ENCODE data around the gene CHRM5. TPM values are rescaled to one million over a fixed set of nuclear protein-coding genes. Genes with fewer than 3 reads are reported as not detected.
A peak's percentile ranks its signal among the peaks of the same experiment; 100 is the strongest.

The CHRM5 gene
- total RNA-seq, 1 donor from 2014 or later = 0.07 TPM

DNA sequence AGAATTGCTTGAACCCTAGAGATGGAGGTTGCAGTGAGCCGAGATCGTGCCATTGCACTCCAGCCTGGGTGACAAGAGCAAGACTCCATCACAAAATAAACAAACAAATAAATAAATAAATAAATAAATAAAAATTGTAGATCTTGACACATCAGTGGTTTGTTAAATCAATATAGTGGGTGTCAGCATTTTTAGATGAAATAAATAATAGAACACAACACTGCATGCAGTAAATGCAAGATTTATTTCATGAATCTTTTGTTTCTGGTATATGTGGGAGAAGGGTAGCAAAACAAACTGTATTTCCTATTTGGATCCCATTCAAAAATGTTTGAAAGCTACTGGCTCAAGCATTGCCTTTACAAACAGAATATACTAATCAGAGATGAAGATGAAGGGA, 35.6 kb upstream of the CHRM5 start:
- FAIRE-seq = no peak
- peaks cover 1% of the 10 kb centered on the region for H3K4me1 Mint-ChIP-seq (ENCODE audit: low read depth, unreplicated experiment)

DNA sequence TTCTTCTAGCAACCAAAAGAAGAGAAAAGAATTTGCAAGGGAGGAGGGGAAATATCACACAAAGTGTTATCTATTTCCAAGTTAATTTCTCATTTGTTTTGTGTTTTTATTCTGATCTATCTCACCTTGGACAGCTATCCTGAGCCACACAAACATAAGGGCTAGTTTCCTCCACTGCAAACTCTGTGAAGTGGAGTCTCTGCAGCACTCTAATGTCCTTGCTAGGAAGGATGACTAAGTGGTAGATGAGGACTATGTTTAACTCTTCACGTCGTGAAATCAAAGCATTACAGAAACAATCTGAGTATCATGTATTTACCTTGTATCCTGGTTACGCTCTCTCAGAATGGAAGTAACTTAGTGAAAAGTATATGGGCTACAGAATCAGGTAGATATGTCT, 33.9 kb upstream of the CHRM5 start:
- H3K9ac ChIP-seq (ENCODE audit: low read length) = no peak overlapping the region
- no peak overlapping the region for H3K27ac ChIP-seq (ENCODE audit: low read depth, low read length)
- H3K36me3 Mint-ChIP-seq (ENCODE audit: low read depth, unreplicated experiment) = no peaks in the 10 kb centered on the region
- no peaks in the 10 kb centered on the region for H3K4me1 ChIP-seq (ENCODE audit: insufficient read depth, low read length)
- no peak overlapping the region for H3K4me3 Mint-ChIP-seq (ENCODE audit: unreplicated experiment)
- peaks cover 1% of the 10 kb centered on the region for H3K4me1 Mint-ChIP-seq (ENCODE audit: low read depth, unreplicated experiment)
- FAIRE-seq (no peak), DNase-seq (ENCODE audit: low read depth) (no peak)
- H3K9me3 ChIP-seq (ENCODE audit: insufficient read depth, low read depth, low read length) = no peaks in the 10 kb centered on the region
- no peak overlapping the region for H3K4me2 ChIP-seq (ENCODE audit: low read length)
- no peak overlapping the region for H2AFZ ChIP-seq (ENCODE audit: low read depth, low read length)
- TF ChIP-seq EZH2 (IDR thresholded peaks at IDR 0.05; ENCODE audit: insufficient read depth, low read length) = no peak
- TF ChIP-seq, protein P1, sequence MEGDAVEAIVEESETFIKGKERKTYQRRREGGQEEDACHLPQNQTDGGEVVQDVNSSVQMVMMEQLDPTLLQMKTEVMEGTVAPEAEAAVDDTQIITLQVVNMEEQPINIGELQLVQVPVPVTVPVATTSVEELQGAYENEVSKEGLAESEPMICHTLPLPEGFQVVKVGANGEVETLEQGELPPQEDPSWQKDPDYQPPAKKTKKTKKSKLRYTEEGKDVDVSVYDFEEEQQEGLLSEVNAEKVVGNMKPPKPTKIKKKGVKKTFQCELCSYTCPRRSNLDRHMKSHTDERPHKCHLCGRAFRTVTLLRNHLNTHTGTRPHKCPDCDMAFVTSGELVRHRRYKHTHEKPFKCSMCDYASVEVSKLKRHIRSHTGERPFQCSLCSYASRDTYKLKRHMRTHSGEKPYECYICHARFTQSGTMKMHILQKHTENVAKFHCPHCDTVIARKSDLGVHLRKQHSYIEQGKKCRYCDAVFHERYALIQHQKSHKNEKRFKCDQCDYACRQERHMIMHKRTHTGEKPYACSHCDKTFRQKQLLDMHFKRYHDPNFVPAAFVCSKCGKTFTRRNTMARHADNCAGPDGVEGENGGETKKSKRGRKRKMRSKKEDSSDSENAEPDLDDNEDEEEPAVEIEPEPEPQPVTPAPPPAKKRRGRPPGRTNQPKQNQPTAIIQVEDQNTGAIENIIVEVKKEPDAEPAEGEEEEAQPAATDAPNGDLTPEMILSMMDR (IDR thresholded peaks at IDR 0.05; ENCODE audit: insufficient read depth, low read depth, low read length) = no peak
- H3K27me3 ChIP-seq (ENCODE audit: insufficient read depth, low read length) = no peaks in the 10 kb centered on the region
- H4K20me1 ChIP-seq (ENCODE audit: insufficient read depth, low read length) = peaks cover 29% of the 10 kb centered on the region
- H3K27ac Mint-ChIP-seq (ENCODE audit: unreplicated experiment) = no peak overlapping the region
- H3K27me3 Mint-ChIP-seq (ENCODE audit: low read depth, unreplicated experiment) = no peaks in the 10 kb centered on the region
- no peak overlapping the region for H3K4me3 ChIP-seq (ENCODE audit: insufficient read depth, low read depth, low read length)
- H3K9me3 Mint-ChIP-seq (ENCODE audit: unreplicated experiment) = no peaks in the 10 kb centered on the region
- peaks cover 6% of the 10 kb centered on the region for H3K79me2 ChIP-seq (ENCODE audit: insufficient read depth, low read length)
- H3K36me3 ChIP-seq (ENCODE audit: insufficient read depth, low read length) = no peaks in the 10 kb centered on the region

More for the DNA sequence above, 35.6 kb upstream of the CHRM5 start:
- Histone ChIP-seq H3K4me3 (ENCODE audit: insufficient read depth, low read depth, low read length) (no peak overlapping the region), H3K4me1 (ENCODE audit: insufficient read depth, low read length) (no peaks in the 10 kb centered on the region), H3K36me3 (ENCODE audit: insufficient read depth, low read length) (no peaks in the 10 kb centered on the region), H3K27me3 (ENCODE audit: insufficient read depth, low read length) (no peaks in the 10 kb centered on the region), H3K9ac (ENCODE audit: low read length) (no peak overlapping the region), H2AFZ (ENCODE audit: low read depth, low read length) (no peak overlapping the region), H3K9me3 (ENCODE audit: insufficient read depth, low read depth, low read length) (no peaks in the 10 kb centered on the region), H3K27ac (ENCODE audit: low read depth, low read length) (no peak overlapping the region), H3K4me2 (ENCODE audit: low read length) (no peak overlapping the region), H4K20me1 (ENCODE audit: insufficient read depth, low read length) (peaks cover 40% of the 10 kb centered on the region), H3K79me2 (ENCODE audit: insufficient read depth, low read length) (peaks cover 14% of the 10 kb centered on the region)
- H3K36me3 Mint-ChIP-seq (ENCODE audit: low read depth, unreplicated experiment) = no peaks in the 10 kb centered on the region
- H3K27ac Mint-ChIP-seq (ENCODE audit: unreplicated experiment) = no peak overlapping the region
- no peak overlapping the region for H3K4me3 Mint-ChIP-seq (ENCODE audit: unreplicated experiment)
- TF ChIP-seq, protein P1 (IDR thresholded peaks at IDR 0.05; ENCODE audit: insufficient read depth, low read depth, low read length) = no peak
- TF ChIP-seq EZH2 (IDR thresholded peaks at IDR 0.05; ENCODE audit: insufficient read depth, low read length) = no peak
- H3K9me3 Mint-ChIP-seq (ENCODE audit: unreplicated experiment) = no peaks in the 10 kb centered on the region
- no peaks in the 10 kb centered on the region for H3K27me3 Mint-ChIP-seq (ENCODE audit: low read depth, unreplicated experiment)
- DNase-seq (ENCODE audit: low read depth) = no peak

DNA sequence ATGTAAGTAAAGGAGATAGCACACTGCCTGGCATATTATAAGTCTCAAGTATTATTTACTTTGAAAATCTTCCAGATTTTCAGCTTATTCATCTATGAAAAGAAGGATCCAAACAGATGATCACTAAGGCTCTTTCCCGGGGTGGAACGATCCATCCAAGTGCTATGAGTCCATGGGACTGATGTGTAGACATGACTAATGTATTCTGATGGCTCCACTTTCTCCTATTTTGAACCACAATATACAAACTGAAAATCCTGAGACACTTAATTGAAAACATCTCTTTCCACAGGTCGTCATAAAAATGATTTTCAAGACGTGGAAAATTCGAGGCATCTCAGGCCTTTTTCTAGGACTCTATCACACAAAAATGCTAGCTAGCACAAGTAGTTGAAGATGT, 33.4 kb upstream of the CHRM5 start:
- peaks cover 29% of the 10 kb centered on the region for H4K20me1 ChIP-seq (ENCODE audit: insufficient read depth, low read length)
- H3K9me3 ChIP-seq (ENCODE audit: insufficient read depth, low read depth, low read length) = no peaks in the 10 kb centered on the region
- H3K9ac ChIP-seq (ENCODE audit: low read length) = no peak overlapping the region
- no peaks in the 10 kb centered on the region for H3K4me1 ChIP-seq (ENCODE audit: insufficient read depth, low read length)
- DNase-seq (ENCODE audit: low read depth) = peak; percentile 26
- no peaks in the 10 kb centered on the region for H3K27me3 Mint-ChIP-seq (ENCODE audit: low read depth, unreplicated experiment)
- peaks cover 3% of the 10 kb centered on the region for H3K79me2 ChIP-seq (ENCODE audit: insufficient read depth, low read length)
- H3K9me3 Mint-ChIP-seq (ENCODE audit: unreplicated experiment) = no peaks in the 10 kb centered on the region
- H3K4me2 ChIP-seq (ENCODE audit: low read length) = no peak overlapping the region
- no peak overlapping the region for H2AFZ ChIP-seq (ENCODE audit: low read depth, low read length)
- no peaks in the 10 kb centered on the region for H3K27me3 ChIP-seq (ENCODE audit: insufficient read depth, low read length)
- H3K36me3 ChIP-seq (ENCODE audit: insufficient read depth, low read length) = no peaks in the 10 kb centered on the region
- H3K4me1 Mint-ChIP-seq (ENCODE audit: low read depth, unreplicated experiment) = peaks cover 1% of the 10 kb centered on the region
- TF ChIP-seq, protein P1 (IDR thresholded peaks at IDR 0.05; ENCODE audit: insufficient read depth, low read depth, low read length) = no peak
- TF ChIP-seq EZH2 (IDR thresholded peaks at IDR 0.05; ENCODE audit: insufficient read depth, low read length) = no peak
- no peak overlapping the region for H3K4me3 Mint-ChIP-seq (ENCODE audit: unreplicated experiment)
- H3K4me3 ChIP-seq (ENCODE audit: insufficient read depth, low read depth, low read length) = no peak overlapping the region
- no peak overlapping the region for H3K27ac ChIP-seq (ENCODE audit: low read depth, low read length)
- FAIRE-seq = peak; percentile 20
- H3K27ac Mint-ChIP-seq (ENCODE audit: unreplicated experiment) = no peak overlapping the region
- H3K36me3 Mint-ChIP-seq (ENCODE audit: low read depth, unreplicated experiment) = no peaks in the 10 kb centered on the region
